Activated CD4-positive, alpha-beta T cell treated with anti-CD3 and anti-CD28 coated beads for 48 hours (primary cell): ENCODE results near the gene DNAL4.

Experiments used
- DNase-seq: peaks from one replicate; pipeline ENCODE4 v3.0.0-alpha.2; 2020

Gene DNAL4

DNA sequence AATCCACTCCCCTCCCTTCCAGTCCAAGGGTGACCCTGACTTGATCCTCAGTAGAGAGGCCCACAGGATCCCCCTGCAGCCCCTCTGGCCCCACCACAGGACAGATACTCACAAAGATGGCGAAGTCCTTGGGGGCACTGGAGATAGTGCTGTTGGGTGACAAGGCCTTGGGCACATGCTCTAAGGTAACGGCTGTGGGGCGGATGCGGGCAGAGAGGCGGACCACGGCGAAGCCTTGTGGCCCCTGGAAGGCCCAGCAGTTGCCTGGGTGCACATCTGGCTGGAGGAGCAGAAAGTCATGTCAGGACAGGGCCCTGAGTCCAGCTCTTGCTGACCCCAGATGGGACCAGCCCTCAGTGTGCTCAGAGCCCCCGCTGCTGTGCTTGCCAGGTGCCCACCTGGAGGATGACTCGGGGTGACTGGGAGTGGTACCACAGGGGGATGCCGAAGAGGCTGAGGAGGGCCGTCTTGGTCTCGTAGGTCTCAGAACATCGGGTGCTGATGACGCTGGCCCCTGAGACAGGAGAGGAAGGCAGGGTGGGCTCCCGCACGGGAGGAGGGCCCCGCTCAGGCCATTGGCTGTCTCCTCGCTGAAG, 55.4 kb downstream of the DNAL4 start:
- no peak for DNase-seq

DNA sequence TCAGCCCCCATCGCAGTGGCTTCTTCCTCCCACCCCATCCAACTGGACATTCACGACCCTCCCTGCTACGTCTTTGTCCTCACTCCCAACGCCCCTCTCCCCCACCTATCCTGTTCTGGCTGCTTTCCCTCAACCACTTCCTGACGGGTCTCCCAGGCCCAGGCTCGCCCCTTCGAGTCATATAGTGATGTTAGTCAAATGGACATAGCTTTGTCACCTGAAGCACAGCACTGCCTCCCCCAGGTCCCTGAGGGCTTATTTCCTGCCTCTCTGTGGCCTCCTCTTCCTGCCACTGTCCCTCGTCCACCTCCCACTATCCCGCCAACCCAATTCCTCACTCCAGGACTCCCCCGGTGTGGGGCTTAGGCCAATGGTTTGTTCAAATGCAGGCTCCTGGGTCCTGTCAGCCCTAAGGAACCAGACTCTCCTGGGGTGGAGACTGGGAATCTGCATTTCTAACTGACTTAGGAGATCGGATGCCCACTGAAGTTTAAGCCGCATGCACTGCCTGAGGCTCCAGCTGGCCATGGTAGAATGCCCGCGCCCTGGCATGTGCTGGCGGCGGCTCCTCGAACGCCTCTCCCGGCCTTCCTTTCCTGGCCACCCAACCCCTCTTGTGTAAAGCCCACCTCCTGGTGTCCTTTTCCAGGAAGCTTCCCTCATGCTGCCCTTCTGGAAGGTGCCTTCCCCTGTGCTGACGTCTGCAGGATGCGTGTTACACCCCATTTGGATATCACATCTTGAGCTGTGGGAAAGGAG, 56.5 kb downstream of the DNAL4 start:
- DNase-seq: no peak

DNA sequence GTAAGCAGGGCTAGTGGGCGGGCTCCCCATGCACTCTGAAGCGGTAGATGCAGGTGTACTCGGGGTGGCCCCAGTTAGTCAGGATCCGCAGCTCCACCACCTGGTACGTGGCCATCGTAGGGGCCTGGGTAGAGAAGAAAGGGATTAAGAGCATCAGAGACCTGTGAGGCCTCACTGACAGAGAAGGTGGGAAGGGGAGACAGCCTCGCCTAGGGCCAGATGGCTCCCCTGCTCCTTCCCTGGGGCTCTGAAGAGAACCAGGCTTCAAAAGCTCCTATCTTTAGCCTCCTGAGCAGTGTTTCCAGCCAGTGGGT, 57.7 kb downstream of the DNAL4 start:
- DNase-seq: no peak

DNA sequence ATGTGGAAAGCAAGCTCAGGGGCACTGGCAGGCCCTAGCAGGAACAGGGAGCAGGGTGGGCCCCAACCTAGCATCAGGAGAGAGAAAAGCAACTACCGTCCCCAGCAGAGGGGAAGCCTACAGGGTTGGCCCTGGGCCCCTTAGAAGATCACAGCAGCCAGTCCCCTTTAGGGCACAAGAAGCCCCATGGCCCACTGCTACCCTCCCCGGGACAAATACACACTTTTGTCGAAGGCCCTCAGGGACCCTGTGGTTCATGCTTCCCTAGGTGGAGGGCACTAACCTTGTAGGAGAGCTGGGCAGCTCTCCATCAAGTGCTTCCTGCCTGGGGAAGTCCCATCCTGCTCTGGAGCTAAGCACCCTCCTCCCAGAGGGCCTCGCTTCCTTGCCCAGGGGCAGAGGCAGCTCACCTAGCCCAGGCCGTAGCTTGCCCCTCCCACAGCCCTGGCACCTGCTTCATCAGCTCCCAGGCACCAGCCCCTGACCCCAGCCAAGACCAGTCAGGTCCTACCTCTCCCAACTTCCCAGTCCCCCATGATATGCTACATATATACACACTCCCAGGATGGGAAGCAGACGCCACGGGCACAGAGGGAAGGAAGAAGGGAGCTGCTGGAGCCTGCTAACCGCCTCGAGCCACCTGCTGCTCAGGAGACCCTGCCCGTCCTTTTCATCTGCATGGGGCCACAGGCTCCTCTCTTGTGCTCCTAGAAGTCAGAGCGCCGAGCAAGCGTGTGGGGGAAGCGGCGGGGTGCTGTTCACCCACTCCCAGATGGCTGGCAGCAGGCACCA, 58.3 kb downstream of the DNAL4 start:
- DNase-seq: no peak

DNA sequence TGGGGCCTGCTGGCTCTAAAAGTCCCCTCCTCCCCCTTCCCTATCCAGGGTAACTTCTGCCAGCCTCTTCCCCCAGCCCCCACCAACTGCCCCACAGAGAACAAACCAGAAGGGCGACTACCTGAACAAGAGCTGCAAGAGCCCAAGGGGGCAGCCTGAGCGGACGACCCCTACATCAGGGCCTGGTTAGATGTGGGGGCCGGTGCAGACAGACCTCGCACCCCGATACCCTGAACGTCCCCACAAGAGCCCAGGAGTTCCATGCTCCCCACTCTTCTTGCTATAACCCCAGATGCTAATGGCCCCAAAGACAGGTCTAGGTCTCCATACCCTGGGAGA, 58.8 kb downstream of the DNAL4 start:
- no peak for DNase-seq

DNA sequence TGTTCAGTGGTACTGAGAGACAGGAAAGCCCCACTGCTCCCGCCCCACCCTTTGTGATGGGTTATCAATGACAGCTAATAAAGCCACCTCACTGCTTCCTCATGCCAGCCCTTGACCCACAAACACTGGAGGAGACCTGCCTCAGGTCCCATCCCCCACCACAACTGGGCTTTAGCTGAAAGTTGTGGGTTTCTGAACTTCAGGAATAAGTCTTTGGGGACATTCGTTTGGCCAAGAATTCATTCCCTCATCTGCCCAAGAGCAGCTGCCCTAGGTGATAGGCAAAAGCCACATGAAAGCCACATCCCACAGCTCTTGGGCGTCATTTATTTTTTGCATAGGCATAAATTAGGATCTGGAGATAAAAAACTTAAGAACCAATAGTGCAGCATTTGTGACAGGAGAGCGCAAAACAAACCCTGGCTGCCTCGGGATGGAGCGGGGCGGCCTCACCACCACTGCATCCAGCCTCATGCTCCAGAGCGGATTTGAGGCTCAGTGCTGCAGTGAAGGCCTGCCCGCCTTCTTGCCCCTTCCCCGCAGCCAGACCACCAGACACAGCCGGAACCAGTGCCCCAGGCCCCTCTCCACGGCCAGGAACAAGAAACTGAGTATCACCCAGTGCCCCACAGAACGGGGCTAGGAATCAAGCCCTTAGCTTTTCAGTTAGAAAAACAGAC, 59.4 kb downstream of the DNAL4 start:
- no peak for DNase-seq

DNA sequence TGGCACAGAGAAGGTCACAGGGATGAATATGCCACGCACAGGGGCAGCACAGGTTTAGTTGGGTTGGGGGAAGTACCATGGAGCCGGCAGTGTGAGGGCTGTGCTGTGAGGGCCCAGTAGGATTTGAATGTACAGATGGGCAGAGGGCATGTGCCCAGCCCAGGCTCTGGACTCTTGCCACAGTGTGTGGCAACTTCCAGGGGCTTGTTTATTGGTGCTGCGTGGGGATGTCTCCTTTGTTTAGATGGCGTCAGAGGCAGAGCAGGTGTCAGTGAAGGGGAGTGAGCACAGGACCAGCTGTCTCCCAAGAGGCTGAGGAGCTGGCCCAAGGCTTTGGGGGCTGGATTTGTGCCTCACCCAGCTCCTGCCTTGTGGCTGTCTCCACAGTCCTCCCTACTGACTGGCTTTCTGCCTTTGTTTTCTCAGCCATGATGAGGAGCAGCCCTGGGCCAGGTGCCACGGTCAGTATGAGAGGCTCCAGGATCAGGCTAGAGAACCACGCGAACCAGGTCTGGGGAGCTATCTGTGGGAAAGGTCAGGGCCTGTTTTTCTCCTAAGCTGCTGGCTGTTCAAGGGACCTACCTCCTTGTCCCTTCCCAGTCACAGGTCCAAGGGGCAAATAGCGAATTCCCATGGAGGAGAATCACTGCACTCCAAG, 60.1 kb downstream of the DNAL4 start:
- DNase-seq: no peak

DNA sequence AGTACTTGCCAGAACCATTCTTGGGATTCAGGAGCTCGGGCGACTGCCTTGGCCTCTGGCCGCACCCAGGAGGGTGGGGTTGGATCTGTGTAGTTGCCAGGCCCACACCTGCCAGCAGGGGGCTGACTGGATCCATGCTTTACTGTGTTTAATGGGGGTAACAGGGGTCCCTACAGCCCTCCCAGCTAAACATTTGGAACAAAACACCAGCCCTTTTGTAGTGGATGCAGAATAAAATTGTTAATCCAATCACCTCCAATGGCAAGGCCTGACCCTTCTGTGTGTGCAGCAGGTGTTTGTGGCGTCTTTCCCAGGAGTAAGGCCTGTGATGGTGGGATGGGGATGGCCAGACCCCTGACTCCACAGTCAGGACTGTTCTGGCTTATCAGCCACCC, 60.6 kb downstream of the DNAL4 start:
- peak; percentile 64 for DNase-seq

DNA sequence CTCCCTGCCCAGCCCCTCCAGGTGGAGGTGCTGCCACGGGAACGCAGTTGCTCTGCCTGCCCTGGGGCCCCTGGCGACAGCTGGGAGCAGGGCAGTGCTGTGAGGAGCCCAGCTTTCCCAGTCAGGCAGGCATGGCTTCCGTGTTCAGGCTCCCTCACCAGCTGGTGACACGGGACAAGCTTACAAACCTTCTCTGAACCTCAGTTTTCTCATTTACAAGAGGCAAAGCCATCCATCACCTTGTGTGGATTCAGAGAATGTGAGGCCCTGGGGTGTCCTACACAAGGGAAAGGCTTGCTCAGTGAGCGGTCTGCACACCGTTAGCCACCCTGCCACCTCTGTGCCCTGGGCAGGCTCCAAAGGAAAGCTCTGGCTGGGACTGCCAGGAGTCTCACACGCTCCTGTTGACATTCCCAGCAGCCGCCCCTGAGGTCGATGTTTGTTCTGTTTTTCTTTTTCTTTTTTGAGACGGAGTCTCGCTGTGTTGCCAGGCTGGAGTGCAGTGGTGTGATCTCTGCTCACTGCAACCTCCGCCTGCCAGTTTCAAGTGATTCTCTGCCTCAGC, 61.6 kb downstream of the DNAL4 start:
- no peak for DNase-seq

DNA sequence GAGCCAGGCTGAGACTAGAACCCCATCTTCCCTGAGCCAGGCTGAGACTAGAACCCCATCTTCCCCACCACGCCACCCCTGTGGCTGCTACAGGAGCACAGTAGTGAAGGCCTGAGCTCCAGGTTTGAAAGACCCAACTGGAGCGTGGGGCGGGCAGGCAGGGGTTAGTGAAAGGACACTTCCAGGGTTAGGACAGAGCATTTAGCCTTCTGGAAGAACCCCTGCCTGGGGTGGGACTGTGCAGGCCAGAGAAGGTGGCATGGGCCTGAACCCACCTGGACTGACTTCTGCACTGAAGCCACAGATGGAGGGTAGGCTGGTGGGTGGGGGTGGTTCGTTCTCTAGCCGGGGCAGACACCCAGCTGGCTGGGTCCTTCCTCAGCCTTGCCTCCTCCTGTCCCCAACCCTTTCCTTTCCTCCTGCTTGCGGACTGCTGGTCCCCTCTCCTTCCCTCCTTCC, 62.2 kb downstream of the DNAL4 start:
- no peak for DNase-seq

DNA sequence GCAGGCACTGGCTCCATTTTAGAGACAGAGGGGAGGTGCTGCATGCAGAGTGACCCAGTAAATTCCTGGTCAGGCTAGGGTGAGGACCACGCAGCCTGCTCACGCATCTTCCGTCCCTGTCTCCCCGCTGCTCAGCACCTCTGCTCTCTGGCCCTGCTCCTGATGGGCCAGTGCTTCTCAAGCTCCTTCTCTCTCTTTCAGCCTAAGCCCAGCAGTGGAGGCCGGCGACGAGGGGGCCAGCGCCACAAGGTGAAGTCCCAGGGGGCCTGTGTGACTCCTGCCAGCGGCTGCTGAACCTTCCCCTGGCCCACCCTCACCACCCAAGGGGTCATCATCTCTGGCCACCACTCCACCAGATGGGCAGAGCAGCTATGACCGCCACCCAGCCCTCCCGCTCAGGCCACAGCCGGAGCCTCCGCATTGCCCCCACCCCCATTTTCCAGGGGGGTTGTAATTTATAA, 63.5 kb downstream of the DNAL4 start:
- no peak for DNase-seq

DNA sequence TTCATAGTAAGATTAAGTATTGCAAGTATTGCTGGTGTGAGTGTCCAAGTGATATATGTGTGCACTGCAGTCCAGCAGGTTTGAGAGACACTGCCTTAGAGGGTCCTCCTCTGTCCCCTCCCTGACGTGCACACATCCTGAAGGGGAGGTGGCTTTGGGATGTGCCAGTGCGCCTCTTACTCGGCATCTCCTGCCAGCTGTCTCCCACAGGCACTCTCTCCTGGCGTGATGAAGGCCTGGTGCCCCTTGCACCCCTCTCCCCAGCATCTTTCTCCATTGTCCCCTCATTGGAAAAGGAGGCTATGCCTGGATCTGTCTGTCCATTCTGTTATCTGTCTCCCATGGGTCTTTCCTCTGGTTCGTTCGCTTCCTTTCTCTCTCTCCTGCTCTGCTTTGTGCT, 64.0 kb downstream of the DNAL4 start:
- no peak for DNase-seq

DNA sequence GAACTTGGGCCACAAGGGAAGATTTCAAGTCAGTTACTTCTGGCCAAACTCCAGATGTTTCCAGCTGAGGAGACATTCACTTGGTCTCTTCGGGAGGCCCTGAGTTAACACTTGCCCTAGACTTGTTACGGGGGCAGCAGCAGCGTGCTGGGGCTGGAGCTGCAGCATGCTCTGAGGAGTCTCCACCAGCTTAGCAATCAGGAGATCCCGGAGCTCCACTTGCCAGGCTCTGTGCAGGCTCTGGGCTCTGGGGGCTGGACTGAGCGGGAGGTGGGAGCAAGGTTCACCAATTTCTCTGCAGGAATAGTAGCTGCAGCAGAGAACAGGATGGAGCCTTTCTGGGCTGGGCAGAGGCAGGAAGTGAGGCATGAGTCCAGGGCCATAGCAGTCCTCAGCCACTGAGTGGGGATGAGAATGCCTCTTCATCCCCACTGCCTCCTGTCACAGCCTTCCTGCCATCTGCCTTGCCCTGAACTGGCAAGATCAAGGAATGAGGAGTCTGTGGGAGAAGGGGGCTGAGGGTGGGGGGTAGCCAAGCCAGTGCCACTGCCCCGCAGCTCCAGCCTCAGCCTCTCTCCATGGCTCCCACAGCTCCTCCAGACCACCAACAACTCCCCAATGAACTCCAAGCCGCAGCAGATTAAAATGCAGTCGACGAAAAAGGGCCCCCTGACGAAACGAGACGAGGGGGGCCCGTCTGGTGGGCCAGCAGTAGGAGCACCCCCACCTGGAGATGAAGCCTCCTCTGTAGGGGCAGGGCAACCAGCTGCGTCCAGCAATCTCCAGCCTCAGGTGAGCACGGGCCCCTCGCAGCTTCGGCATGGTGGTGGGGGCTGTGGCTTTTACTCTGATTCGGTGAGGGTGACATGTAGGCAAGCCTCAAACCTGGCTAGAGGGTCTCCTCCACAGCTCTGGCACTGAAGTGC, 64.8 kb downstream of the DNAL4 start:
- DNase-seq: no peak
